Gastroesophageal sphincter (tissue), 3 donors: ENCODE results near the gene IQGAP2.

ENCODE experiments used
- EP300 ChIP-seq: sonication (generic); formaldehyde crosslinking; IDR thresholded peaks from one replicate; pipeline ENCODE4 v1.6.1; 2017; ENCODE audit warnings: antibody characterized with exemption, mild to moderate bottlenecking
- POLR2A ChIP-seq, 2 donors: fragments of 450-650 bp; IDR thresholded peaks; one replicate each; pipeline ENCODE4 v1.6.1; 2017; ENCODE audit warnings: antibody characterized with exemption in 2 of 2, mild to moderate bottlenecking in 2 of 2, moderate library complexity in 1 of 2
- POLR2AphosphoS5 ChIP-seq: sonication (generic); formaldehyde crosslinking; IDR thresholded peaks from one replicate; pipeline ENCODE4 v1.6.1; 2017; ENCODE audit warnings: antibody characterized with exemption
- TF ChIP-seq, protein P1 (sequence below), 4 experiments: fragments of 200-600 bp in 2 of 4; fragments of 450-650 bp in 2 of 4; sonication (generic) in 1 of 4; IDR thresholded peaks; one replicate each; pipeline ENCODE4 v1.5.1; 2017 to 2019; ENCODE audit warnings: antibody characterized with exemption in 4 of 4, mild to moderate bottlenecking in 2 of 4, moderate library complexity in 2 of 4

DNA sequence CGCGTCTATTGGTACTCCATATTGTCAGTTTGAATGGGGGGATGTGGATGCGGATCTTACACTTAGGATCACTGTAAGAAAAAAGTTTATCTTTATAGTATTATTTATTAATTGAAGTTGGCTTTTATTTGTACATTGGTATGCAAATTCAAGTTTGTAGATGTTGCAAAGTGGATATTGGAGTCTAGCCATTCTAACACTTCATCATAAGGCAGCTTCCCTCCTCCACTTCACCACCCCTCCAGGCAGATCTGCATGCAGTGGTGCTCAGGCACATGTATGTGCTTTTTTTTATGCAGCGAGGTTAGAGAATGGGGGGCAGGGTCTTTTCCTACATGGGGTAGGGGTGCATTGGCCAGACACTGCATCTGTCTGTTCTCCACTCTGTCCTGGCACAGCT lies 84.3 kb downstream of the IQGAP2 start:
- TF ChIP-seq, protein P1, sequence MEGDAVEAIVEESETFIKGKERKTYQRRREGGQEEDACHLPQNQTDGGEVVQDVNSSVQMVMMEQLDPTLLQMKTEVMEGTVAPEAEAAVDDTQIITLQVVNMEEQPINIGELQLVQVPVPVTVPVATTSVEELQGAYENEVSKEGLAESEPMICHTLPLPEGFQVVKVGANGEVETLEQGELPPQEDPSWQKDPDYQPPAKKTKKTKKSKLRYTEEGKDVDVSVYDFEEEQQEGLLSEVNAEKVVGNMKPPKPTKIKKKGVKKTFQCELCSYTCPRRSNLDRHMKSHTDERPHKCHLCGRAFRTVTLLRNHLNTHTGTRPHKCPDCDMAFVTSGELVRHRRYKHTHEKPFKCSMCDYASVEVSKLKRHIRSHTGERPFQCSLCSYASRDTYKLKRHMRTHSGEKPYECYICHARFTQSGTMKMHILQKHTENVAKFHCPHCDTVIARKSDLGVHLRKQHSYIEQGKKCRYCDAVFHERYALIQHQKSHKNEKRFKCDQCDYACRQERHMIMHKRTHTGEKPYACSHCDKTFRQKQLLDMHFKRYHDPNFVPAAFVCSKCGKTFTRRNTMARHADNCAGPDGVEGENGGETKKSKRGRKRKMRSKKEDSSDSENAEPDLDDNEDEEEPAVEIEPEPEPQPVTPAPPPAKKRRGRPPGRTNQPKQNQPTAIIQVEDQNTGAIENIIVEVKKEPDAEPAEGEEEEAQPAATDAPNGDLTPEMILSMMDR (IDR thresholded peaks at IDR 0.05) = no peak
- TF ChIP-seq EP300 (no peak), POLR2A (IDR thresholded peaks at IDR 0.05) (no peak), POLR2AphosphoS5 (no peak)
